GM21737 (cell line): ENCODE measurements around the gene LSAMP.

Experiments
- ATAC-seq: cut with Tn5 transposase; IDR thresholded peaks from one replicate; pipeline ENCODE4 v1.9.1; 2021; ENCODE audit warnings: mild to moderate bottlenecking, moderate library complexity; ENCODE audit not compliant: unreplicated experiment

The LSAMP gene

DNA sequence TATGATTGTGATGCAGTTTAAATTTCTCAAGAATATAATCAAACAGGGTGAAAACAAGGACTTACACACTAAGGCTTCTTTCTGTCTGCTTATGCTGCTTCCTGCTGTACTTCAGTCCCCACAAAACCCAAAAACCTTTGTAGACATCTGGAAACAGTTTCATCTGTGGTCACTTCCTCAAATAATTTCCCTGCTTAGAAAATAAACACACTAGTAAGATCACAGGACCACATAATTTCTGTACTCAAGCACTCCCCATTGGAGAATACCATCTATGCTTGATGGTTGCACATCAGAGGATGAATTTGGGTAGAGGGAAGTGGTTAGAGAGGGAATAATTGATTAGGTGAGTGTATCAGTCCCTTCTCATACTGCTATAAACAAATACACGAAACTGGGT lies 266.2 kb downstream of the LSAMP start:
- ATAC-seq, result no peak

DNA sequence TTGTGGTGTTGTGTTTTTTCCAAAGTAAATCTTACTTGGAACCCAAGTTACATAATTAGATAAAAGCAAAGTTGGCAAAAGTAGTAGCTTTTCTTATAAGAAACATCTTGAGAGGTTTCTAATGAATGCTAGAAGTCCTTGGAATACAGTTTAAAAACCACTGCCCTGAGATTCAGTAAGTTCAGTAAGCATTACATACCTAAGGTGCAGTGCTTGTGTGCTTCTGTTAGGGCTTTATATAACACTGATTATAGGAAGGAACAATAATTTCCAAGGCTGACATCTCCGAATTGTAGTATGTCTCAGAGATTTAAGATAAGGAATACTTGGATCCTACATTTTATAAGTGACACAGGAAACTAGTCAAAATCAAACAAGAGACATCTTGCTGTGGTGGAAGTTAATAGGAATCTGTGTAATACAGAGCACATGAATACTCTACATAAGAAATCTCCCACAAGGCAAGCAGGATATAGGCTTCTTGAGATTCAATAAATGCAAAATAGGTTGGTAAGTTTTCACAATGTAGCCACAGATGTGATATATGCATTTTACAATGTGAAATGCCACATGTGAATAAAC lies 268.2 kb downstream of the LSAMP start:
- ATAC-seq, result no peak

DNA sequence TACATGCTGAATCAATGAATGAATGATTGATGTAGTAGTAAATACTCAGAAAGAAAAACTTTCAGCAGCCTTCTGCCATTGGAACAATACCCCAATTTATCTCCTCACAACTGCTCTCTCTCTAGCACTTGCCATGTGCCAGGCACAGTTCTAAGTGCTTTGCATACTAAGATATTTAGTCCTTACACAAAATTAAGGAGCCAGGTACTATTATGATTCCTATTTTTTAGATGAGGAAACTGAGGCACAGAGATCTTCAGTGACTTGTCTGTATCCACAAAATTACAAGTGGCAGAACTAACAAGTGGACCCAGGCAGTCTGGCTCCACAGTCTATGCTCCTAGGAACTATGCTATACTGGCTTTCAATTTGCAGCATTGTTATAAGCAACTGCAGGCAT lies 279.2 kb downstream of the LSAMP start:
- no peak for ATAC-seq

DNA sequence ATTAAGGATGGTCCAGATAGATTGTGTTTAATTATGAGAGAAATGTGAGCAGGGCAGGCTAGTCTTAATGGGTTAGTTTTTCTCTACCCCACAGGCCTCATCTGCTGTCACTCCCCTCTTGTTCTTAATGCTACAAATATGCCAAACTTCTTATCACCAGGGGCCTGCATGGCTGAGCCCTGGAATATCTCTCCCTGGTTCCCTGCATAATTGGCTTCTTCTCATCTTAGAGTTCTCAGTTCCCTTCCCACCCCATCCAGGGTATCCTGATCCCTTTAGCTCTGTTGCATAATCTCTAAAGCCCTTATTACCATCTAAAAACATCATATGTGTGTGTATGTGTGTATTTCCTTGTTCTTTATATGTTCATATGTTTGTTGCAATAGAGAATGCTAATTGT lies 279.6 kb downstream of the LSAMP start:
- no peak for ATAC-seq

DNA sequence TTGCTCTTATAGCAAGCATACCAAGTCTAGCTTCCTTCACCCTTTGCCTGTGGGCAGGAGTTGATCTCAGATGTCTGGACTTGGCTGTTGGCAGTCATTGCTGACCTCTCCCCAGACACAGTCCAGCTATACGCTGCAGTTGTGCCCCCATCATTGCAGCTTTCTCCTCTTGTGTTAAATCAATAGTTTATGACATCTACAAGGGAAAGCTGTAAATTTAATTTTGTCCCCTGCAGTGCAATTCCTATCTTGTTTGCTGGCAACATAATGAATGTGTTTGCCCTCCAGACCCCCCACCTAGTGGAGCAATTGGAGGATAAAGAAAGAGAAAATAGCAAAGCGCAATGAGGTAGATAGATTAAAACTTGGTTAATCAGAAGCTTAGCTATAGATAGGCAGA lies 280.2 kb downstream of the LSAMP start:
- no peak for ATAC-seq

DNA sequence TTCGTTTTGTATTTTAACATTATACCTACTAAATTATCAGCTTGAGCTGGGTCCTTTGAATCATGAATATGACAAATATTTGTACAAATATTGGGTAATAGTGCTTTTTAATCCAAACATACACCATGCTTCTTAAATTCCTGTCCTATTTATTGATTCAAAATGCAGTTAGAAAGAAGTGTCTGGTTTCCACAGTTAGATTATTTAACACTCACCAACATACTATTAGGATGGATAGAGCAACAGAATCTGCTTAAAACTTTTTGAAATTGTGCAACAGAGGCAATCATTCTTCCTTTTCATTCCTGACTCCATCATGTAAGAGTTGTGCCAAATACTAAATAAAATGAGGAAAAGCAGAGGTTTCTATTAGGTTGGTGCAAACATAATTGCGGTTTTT lies 281.2 kb downstream of the LSAMP start:
- ATAC-seq, result no peak

DNA sequence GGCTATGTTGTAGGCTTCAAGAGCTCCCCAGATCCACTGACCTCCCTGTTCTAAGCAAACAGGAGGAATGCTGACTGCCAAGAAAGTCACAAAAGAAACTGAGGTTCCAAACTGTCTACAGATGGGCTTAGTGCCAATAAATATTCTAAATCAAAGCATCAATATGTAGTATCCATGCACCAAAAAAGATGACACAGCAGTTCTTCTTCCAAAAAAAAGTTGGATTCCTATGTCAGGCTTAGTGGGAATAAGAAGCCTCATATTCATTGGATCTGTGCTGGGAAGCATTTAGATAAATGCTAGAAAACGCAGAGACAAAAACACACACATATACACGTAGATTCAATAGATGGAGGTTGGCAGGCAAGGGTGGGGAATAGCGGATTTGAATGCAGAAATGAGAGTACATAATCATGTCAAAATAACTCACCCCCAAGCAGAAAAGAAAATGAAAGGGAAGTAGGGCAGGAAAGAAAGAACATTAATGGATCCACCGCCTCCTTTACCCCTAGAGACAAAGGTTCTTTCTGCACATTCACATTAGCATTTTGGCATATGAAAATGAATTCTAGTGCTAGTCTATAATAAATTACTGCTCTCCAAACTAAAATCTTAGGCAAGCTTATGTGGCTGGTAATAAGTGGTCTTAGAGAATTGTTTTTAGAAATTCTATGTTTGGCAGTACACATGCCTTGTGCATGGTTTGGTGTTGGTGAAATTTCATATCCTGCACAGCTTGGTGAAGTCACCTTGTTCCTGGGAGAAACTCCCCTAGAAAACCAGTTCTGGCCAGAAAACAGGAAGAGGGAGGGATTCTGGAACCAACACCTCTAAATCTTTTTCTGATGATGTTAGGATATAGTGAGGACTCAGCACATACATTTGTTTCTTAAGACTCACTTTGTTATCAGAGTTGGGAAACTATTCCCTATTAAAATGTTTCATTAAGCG lies 283.4 kb downstream of the LSAMP start:
- no peak for ATAC-seq

DNA sequence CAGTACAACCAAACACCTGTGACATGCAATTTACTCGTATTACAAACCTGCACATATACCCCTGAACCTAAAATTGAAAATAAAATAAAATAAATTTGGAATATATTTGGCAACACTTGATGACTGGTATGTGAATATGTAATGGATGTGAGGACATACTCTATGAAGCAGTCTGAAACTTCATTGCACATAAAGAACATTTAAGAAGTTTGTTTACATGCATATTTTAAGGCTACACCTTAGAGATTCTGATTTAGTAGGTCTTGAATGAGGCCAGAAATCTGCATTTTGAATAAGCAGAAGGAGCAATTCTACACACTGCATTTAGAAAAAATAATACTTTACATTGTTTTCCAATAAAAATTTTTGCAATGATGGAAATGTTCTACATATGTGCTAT lies 284.7 kb downstream of the LSAMP start:
- ATAC-seq, result no peak

DNA sequence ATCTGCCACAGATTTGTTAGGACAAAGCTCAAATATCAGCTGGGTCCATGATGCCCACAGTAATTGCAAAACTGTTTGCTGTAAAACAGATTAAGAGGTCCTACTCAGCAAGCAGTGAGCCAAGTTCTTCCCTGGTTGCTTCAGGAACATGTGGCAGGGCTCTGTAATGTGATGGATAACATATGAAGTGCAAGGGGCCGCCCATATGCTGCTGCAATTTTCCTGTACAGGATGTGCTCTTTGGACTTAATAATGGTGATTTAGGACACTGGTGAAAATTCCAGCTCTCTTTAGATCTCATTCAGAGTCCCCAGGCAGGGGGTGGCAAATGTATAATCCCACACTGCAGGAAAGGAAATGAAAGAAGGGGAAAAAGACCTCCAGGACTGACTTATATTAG lies 289.4 kb downstream of the LSAMP start:
- ATAC-seq, result no peak

DNA sequence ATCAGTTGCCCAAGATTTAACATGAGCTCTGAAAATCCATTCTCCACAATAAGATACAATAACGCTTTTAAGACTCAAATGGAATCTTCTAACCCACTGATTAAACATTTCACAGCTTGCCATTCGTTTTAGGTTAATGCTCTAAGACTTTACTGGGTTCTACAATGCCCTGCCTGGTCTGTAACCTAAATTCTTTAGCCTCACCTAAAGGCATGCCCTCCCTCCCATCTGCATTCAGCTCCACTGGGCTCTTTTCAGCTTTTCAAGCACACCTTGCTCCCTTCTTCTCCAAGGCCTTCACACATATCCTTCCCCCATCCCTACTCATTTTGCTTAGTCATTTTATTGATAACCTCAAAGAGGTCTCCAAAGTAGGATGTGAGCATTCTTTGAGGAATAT lies 290.9 kb downstream of the LSAMP start:
- no peak for ATAC-seq

DNA sequence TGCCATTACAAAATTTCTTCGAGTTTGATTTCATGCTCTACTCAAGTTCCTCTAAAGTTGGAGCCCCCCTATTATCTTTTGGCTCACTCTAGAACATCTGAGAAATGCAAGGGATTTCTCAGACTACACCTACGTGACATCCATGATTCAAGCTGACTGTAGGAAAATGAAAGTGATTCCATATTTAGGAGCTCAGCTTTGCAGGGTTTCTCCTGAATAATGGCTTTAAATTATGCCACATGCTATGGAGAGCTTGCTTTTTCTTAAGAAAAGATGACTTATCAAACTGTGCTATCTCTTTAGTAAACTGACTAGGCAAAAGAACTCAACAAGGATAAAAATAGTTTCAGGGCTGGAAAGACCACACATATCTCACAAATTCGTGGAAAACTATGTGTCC lies 292.1 kb downstream of the LSAMP start:
- no peak for ATAC-seq

DNA sequence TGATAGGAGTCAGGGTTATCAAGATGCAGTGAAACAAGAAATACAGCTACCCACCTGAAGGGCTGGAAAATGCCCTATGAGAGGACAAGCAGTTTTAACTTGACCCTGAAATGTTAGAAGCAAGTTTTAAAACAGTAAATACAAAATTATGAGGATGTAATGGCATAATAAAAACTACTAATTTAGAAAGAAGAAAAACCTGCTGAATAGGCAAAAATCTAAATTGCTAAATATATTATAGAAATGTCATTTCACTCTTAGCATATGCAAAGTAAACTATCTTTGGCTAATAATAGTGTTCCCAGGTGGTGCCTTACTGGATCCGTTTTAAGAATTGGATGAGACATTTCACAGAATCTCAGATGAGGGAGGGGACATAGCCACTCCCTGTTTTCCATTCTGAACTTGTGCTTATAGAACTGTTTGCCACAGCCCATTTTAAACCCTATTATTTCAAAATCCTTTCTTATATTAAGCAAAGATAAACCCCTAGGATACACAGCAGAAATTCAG lies 294.6 kb downstream of the LSAMP start:
- ATAC-seq, result no peak

DNA sequence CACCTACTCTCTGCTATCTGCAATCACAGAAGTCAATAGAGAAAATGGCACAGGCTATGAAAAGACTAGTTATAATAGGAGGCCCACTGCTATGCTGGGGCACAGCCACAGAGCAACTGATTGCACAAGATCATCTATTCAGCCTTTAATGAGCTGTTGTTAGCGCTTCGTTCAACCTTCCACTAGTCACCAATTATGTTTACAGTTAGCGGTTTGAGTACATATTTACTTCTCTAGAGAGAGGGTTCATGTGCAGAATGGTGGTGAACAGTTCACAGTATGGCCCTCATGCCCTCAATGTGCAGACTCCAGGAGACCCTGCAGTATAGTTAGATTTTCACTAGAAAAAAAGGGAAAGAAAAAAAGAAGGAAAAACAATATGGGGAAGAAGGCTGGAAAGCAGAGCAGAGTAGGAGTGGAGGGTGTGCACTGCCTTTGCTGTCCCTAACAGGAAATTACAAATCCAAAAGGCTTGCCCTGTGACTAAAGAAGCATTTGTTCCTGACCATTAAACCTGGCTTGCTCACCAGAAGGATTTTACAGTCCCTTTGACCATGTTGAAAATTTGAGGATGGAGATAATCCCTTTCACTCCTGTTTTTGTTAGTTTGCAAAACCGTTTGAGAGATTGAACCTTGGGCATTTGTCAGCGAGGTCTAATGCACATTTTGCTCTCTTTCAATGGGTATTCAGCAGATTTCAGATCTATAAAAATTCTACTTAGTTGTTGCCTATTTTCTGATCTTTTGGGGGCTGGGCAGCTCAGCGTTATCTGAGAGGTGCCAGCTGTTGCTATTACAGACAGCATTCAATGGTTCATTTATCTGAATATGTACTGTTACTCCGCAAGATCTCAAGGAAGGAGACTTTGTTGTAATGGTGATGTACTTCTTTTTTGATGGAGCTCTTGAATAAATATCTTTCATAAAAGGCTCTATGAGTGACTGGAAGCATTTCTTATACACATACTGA lies 296.1 kb downstream of the LSAMP start:
- ATAC-seq, result no peak

DNA sequence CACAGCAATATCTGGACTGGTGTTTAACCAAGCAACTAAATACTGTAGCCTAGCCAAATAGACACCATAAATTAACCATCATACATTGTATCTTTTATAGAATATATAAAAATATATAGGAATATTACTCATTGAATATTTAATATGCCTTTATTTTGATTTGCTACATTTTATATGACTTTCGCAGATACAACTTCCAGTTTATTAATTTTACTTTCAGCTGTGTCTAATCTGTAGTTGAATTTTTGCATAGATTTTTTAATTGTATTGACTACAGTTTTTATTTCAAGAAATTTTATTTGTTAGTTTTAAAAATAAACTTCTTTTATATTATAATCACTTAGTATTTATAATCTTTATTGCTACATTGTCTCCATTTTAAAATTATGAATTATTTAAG lies 299.7 kb downstream of the LSAMP start:
- no peak for ATAC-seq

DNA sequence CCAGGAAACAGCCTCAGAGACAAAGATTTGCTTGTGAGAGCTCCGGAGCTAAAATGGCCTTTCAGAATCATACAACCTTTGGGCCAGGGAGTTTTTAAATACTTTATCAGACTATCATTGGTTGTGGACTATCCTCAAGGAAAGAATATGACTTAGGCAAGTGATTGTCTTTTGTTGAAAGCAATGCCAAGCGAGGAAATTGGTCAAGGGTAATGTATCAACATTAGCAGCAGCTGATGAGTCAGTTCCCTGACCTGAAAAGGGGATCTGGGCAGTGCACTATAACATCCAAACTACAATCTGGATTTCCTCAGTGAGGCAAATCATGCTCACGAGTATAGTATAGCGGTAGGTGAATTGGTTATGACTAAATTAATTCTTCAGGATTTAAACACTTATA lies 303.6 kb downstream of the LSAMP start:
- ATAC-seq, result no peak

DNA sequence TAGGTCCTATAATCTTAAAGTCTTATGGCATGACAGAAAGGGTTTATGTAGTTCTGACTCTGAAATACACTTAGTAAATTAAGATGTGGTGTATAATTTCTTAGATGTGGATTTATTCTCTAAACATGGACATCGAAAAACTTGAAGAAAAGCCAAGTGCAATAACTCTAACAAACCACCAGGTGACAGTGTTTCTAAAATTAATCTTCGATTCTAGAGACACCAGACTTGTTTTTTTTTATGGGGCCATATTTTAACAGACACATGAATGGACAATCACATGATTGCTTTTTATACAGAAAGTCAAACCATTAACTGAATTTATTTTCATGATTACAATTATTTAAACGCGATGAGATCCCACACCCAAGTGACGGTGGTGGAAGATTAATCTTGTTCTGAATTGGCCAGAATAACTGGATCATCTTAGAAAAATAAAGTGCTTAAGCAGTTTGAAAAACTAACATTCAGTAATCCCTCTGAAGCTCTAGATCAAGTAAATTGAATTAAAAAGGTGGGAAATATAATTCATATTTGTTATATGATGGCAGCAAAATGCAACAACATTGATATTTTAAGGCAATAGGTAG lies 305.1 kb downstream of the LSAMP start:
- no peak for ATAC-seq

DNA sequence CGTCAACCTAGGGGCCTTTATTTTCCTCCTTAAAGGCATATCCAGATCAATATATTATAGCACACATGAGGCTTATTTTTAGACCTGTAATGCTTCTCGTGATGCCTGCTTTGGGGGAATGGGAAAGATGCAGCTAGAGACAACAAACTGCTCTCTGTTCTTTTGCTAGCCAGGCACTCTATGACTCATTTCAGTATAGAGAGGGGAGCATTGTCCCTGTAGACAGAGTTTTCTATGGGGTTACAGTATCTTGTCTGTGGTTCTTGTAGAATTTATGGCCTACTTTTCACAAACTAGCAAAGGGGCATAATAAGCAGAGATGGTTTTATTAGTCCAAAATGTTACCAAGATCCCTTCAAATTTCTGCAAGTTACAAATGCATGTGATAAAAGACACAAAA lies 305.6 kb downstream of the LSAMP start:
- ATAC-seq, result no peak

DNA sequence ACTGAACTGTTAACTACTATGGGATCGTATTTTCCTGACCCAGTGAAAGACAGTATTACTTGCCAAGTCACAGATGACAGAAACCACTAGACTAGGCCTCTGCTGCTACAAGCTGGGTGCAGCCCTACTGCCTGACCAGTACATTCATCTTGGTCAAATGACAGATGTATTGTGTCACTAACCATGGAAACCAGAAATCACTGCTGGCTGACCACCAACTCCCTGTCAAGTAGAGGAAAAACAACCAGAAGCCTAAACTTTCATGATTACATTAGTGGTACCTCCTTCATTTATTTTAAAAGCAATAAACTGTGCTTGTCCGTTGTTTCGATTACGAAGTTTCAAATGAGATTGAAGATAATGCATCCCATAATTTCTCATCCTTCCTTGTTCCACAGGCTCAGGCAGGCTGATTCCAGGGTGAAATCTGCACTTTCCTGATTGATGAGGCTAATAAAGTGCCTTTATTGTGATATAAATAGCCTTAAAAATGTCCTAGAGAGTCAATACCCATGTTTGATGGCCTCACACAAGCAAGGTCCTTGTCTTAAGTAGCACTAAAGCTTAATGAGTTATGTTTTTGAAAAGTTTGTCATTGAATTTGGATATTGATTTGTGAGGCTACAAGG lies 309.7 kb downstream of the LSAMP start:
- ATAC-seq, result no peak

DNA sequence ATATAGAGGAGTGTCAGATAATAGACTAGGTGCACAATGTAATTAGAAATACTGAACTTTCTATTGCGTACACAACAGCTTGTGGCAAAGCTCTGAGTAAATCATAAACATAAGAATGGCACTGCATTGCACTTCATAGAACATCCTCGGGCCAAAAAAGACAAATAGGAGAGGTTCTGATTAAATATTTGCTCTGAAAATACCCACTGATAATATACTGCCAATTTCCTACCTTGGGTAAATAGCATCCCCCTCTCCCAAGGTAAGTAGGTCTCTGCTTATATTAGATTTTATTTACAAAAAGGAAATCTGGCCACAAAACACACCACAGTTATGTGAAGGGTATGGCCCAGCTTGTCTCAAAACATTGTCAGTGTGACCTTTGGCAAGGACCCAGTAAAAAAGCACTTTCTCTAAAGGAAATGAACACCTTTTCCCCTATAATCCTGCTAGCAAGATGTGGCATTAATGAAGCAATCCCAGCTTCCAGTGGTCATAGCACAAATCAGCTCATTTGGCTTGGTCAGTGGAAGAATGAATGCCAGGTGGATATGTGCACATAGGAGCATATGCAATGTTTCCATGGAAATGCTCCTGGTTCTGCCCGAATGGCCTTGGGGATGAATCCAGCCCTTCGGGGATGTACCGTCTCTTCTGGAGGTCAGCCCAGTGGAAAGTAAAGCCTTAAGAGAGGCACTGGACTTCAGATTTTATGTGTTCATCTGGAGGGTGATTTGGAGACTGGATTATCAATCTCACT lies 315.9 kb downstream of the LSAMP start:
- ATAC-seq, result no peak

DNA sequence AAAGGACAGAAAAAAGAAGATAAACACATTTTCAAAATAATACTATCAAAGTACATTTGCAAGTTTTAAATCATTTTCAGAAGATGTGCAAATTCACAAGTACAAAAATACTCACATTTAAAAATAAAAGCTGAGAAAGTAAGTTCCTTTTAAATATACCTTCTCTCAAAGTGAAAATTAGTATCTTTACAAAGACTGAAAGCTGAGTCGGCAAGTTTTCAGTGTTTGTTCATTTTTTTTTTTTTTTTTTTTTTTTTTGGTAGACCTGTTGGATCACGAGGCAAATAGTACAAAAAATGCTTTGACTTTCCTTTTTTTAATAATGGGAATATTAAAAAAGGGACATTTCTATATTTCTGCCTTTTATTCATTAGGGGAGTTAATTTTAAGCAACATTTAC lies 317.8 kb downstream of the LSAMP start:
- no peak for ATAC-seq
